A549 (cell line): ENCODE results near the gene CAMLG. TPM values are rescaled to one million over a fixed set of nuclear protein-coding genes. Genes with fewer than 3 reads are reported as not detected.

Source experiments
- ATAC-seq, 2 experiments: fragments of 200-7000 bp in 1 of 2; fragments of >200 bp in 1 of 2; cut with Nextera tagmentation in 1 of 2; cut with Tn5 transposase in 1 of 2; 3 replicates each; pipeline versions ENCODE4 v1.8.0 to v1.9.1; 2018 to 2020; ENCODE audit warnings: mild to moderate bottlenecking in 1 of 2, moderate library complexity in 1 of 2
- CTCF ChIA-PET: fragments of 300-600 bp; sonication (Branson Sonifier 250); formaldehyde crosslinking; extraction: SDS; loops from one replicate; lab custom pipeline; 2021; ENCODE audit warnings: antibody characterized with exemption, inconsistent platforms; lab: Yijun Ruan, JAX
- POLR2A ChIA-PET: fragments of 350-600 bp; formaldehyde crosslinking; extraction: SDS; loops from one replicate; lab custom pipeline; 2021; ENCODE audit warnings: antibody characterized with exemption, inconsistent platforms; lab: Yijun Ruan, JAX
- DNase-seq, 2 experiments: peaks; one replicate each; pipeline versions ENCODE4 v3.0.0 to v3.0.0-alpha.2; 2011 to 2016; ENCODE audit warnings: low read depth in 1 of 2, low spot score in 1 of 2
- FAIRE-seq: peaks from 2 replicates; lab custom pipeline; 2011; peaks lifted over from hg19 to GRCh38; lab: Jason Lieb, UNC
- H3K27ac ChIP-seq, 2 experiments: fragments of >200 bp; sonication (Bioruptor Twin); formaldehyde crosslinking; 3 replicates each; pipeline ENCODE4 v1.5.1; 2016 to 2017
- H3K4me1 ChIP-seq: fragments of >200 bp; sonication (Bioruptor Twin); formaldehyde crosslinking; 3 replicates; pipeline ENCODE4 v1.6.1; 2016
- H3K4me2 ChIP-seq: fragments of >200 bp; sonication (Bioruptor Twin); formaldehyde crosslinking; 3 replicates; pipeline ENCODE4 v1.6.1; 2016
- H3K4me3 ChIP-seq: fragments of >200 bp; sonication (Bioruptor Twin); formaldehyde crosslinking; 3 replicates; pipeline ENCODE4 v1.5.1; 2016
- H3K9me3 ChIP-seq: fragments of >200 bp; sonication (Bioruptor Twin); formaldehyde crosslinking; 3 replicates; pipeline ENCODE4 v1.6.1; 2016
- CBX8 ChIP-seq: fragments of 200-600 bp; sonication (generic); IDR thresholded peaks from 2 replicates; pipeline ENCODE4 v1.6.1; 2016
- CHD4 ChIP-seq: fragments of 200-600 bp; sonication (generic); IDR thresholded peaks from 2 replicates; pipeline ENCODE4 v1.6.1; 2016; ENCODE audit warnings: antibody characterized with exemption, mild to moderate bottlenecking, borderline replicate concordance
- EHF ChIP-seq: fragments of 250-450 bp; sonication (Bioruptor Pico); IDR thresholded peaks from 2 replicates; pipeline ENCODE4 v1.5.0; 2020; ENCODE audit warnings: mild to moderate bottlenecking
- EHMT2 ChIP-seq: fragments of 200-600 bp; sonication (generic); IDR thresholded peaks from 2 replicates; pipeline ENCODE4 v1.6.1; 2016; ENCODE audit warnings: antibody characterized with exemption, low read depth, mild to moderate bottlenecking, moderate library complexity
- FOSB ChIP-seq: fragments of 250-450 bp; sonication (Bioruptor Pico); IDR thresholded peaks from 2 replicates; pipeline ENCODE4 v1.5.0; 2020; ENCODE audit warnings: mild to moderate bottlenecking, moderate library complexity
- FOXS1 ChIP-seq: fragments of 250-450 bp; sonication (Bioruptor Pico); IDR thresholded peaks from 2 replicates; pipeline ENCODE4 v1.5.0; 2020; ENCODE audit warnings: mild to moderate bottlenecking, moderate library complexity
- HDAC2 ChIP-seq: fragments of 200-600 bp; sonication (generic); IDR thresholded peaks from 2 replicates; pipeline ENCODE4 v1.6.1; 2016
- HOXA7 ChIP-seq: fragments of 250-450 bp; sonication (Bioruptor Pico); IDR thresholded peaks from 2 replicates; pipeline ENCODE4 v1.5.0; 2020; ENCODE audit warnings: mild to moderate bottlenecking, moderate library complexity
- HOXB13 ChIP-seq: fragments of 250-450 bp; sonication (Bioruptor Pico); IDR thresholded peaks from 2 replicates; pipeline ENCODE4 v1.5.0; 2020; ENCODE audit warnings: low read depth, mild to moderate bottlenecking, moderate library complexity
- MYC ChIP-seq: IDR thresholded peaks from 2 replicates; pipeline ENCODE4 v1.6.1; 2012; ENCODE audit warnings: mild to moderate bottlenecking, inconsistent platforms, low read length, improper control_type of control experiment, borderline replicate concordance
- NPAS2 ChIP-seq: fragments of 250-450 bp; sonication (Bioruptor Pico); IDR thresholded peaks from 2 replicates; pipeline ENCODE4 v1.8.0; 2022; ENCODE audit warnings: mild to moderate bottlenecking, moderate library complexity, borderline replicate concordance
- POLR2A ChIP-seq: IDR thresholded peaks from 2 replicates; pipeline ENCODE4 v1.6.1; 2012; ENCODE audit warnings: mild to moderate bottlenecking, low read length
- POLR2AphosphoS2 ChIP-seq: conservative IDR thresholded peaks from 2 replicates; pipeline ENCODE4 v1.6.1; 2012; ENCODE audit warnings: low read length, improper control_type of control experiment, inconsistent platforms
- RAD21 ChIP-seq, 2 experiments: fragments of >200 bp in 1 of 2; sonication (Bioruptor Twin) in 1 of 2; formaldehyde crosslinking in 1 of 2; IDR thresholded peaks in 1 of 2; conservative IDR thresholded peaks in 1 of 2; 2 replicates in 1 of 2; 3 replicates in 1 of 2; pipeline ENCODE4 v1.6.1; 2012 to 2018; ENCODE audit warnings: inconsistent platforms in 1 of 2
- RNF2 ChIP-seq: fragments of 200-600 bp; sonication (generic); IDR thresholded peaks from 2 replicates; pipeline ENCODE4 v1.6.1; 2016; ENCODE audit warnings: low read depth, mild to moderate bottlenecking, antibody characterized with exemption, moderate library complexity, borderline replicate concordance
- TFCP2L1 ChIP-seq: fragments of 250-450 bp; sonication (Bioruptor Pico); IDR thresholded peaks from 2 replicates; pipeline ENCODE4 v1.5.0; 2021; ENCODE audit warnings: mild to moderate bottlenecking
- TP53 ChIP-seq: fragments of 250-450 bp; sonication (Bioruptor Pico); IDR thresholded peaks from 2 replicates; pipeline ENCODE4 v1.5.0; 2021; ENCODE audit warnings: mild to moderate bottlenecking, moderate library complexity
- WGBS: methylation state at CpG from one replicate; pipeline ENCODE4 v1.1.6; 2017; ENCODE audit errors: missing lambda C conversion rate; 5-methylcytosine and 5-hydroxymethylcytosine counted together
- polyA plus RNA-seq, 4 experiments: library from polyadenylated mRNA; depleted of rRNA in 3 of 4; stranded (reverse); fragments of >200 nt; fragmentation: RNase III in 1 of 4; extraction: RNeasy Plus Mini Kit Qiagen cat#74134 plus additional on column Dnase treatment in 1 of 4; gene quantifications; 2 replicates in 3 of 4; 3 replicates in 1 of 4; pipeline ENCODE4 v1.2.3, GENCODE V29; 2011 to 2017
- TF ChIP-seq, protein P1 (sequence below): fragments of >200 bp; sonication (Bioruptor Twin); formaldehyde crosslinking; IDR thresholded peaks from 3 replicates; pipeline ENCODE4 v1.6.1; 2016
- TF ChIP-seq, protein P2 (sequence below): IDR thresholded peaks from 2 replicates; pipeline ENCODE4 v1.6.1; 2012
- TF ChIP-seq, protein P3 (sequence below): fragments of >200 bp; sonication (Bioruptor Twin); formaldehyde crosslinking; IDR thresholded peaks from 2 replicates; pipeline ENCODE4 v1.6.1; 2016
- TF ChIP-seq, protein P4 (sequence below): fragments of 200-600 bp; sonication (generic); IDR thresholded peaks from 2 replicates; pipeline ENCODE4 v1.6.1; 2016; ENCODE audit warnings: antibody characterized with exemption, mild to moderate bottlenecking, moderate library complexity

Gene CAMLG
- polyA plus RNA-seq, 2 of the 4 experiments (the other 2 are of a cell fraction), result 23.8 to 26.2 TPM

DNA sequence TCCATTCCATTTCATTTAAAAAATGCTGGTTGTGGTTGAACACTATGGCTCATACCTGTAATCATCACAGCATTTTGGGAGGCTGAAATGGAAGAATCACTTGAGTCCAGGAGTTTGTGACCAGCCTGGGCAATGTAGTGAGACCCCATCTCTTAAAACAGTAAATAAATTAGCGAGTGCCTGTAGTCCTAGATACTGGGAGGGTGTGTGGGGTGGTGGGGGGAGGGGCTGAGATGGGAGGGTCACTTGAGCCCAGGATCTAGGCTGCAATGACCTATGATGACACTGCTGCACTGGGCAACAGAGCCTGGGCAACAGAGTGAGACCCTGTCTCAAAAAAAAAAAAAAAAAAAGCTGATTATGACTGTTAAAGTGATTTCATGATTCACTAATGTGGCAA is 49.3 kb downstream of the CAMLG start:
- POLR2A ChIA-PET, result interaction anchor here (0.6 kb wide), 1 partner anchor 50 kb away, joined by 3 read pairs; the partner anchor contains the start of gene CAMLG
- WGBS, result 89% methylated on average over 1 of the region's 1 CpG
- Histone ChIP-seq H3K27ac (no peak overlapping the region), H3K4me2 (no peak overlapping the region), H3K4me1 (no peaks in the 10 kb centered on the region), H3K4me3 (no peak overlapping the region), H3K9me3 (no peaks in the 10 kb centered on the region)
- CTCF ChIA-PET, result interaction anchor here (0.6 to 1.1 kb wide), 4 partner anchors 8 to 120 kb away, joined by 3 to 5 read pairs (median 4); partner anchors contain the start of gene PCBD2
- FAIRE-seq (no peak), ATAC-seq (no peak), DNase-seq (no peak)
- TF ChIP-seq, protein P1, sequence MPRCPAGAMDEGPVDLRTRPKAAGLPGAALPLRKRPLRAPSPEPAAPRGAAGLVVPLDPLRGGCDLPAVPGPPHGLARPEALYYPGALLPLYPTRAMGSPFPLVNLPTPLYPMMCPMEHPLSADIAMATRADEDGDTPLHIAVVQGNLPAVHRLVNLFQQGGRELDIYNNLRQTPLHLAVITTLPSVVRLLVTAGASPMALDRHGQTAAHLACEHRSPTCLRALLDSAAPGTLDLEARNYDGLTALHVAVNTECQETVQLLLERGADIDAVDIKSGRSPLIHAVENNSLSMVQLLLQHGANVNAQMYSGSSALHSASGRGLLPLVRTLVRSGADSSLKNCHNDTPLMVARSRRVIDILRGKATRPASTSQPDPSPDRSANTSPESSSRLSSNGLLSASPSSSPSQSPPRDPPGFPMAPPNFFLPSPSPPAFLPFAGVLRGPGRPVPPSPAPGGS, result no peak
- TF ChIP-seq NPAS2 (CRISPR knock-in tag) (no peak), HOXA7 (CRISPR knock-in tag) (no peak), RNF2 (no peak), MYC (no peak), TFCP2L1 (CRISPR knock-in tag) (no peak), FOXS1 (CRISPR knock-in tag) (no peak), RAD21 (conservative IDR thresholded peaks at IDR 0.05 in 1 of 2, IDR thresholded peaks at IDR 0.05 in 1 of 2) (no peak), EHF (CRISPR knock-in tag) (no peak), HOXB13 (CRISPR knock-in tag) (no peak), TP53 (CRISPR knock-in tag) (no peak), POLR2A (no peak)
- TF ChIP-seq, protein P2, sequence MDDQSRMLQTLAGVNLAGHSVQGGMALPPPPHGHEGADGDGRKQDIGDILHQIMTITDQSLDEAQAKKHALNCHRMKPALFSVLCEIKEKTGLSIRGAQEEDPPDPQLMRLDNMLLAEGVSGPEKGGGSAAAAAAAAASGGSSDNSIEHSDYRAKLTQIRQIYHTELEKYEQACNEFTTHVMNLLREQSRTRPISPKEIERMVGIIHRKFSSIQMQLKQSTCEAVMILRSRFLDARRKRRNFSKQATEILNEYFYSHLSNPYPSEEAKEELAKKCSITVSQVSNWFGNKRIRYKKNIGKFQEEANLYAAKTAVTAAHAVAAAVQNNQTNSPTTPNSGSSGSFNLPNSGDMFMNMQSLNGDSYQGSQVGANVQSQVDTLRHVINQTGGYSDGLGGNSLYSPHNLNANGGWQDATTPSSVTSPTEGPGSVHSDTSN, result no peak

DNA sequence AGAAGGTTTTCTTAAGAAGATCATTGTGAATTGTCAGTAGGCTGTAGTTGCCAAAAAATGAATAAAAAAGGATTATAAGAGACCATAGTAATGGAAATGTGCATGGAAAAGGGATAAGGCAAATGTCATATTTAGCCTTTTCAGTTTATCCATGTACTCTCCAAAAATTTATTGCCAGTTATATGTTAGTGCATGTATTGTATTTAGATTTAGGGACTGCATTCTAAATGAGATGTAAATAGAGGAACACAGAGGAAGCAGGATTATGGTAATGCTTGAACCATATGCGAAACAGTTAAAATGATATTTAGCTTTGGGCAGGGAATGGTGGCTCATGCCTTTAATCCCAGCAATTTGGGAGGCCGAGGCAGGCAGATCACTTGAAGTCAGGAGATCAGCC is 53.2 kb downstream of the CAMLG start:
- CTCF ChIA-PET, result interaction anchor here (0.6 to 1.5 kb wide), 4 partner anchors 22 to 115 kb away, joined by 3 to 8 read pairs (median 6); partner anchors contain the start of gene PCBD2
- Histone ChIP-seq H3K4me3 (no peak overlapping the region), H3K4me2 (no peak overlapping the region), H3K4me1 (no peaks in the 10 kb centered on the region), H3K27ac (no peak overlapping the region), H3K9me3 (no peaks in the 10 kb centered on the region)
- 99% methylated on average over 2 of the region's 2 CpGs for WGBS
- no peak for FAIRE-seq
- TF ChIP-seq HDAC2 (no peak), POLR2A (no peak), CBX8 (no peak), FOSB (CRISPR knock-in tag) (no peak), RNF2 (no peak), POLR2AphosphoS2 (no peak), EHMT2 (no peak), CHD4 (no peak), HOXB13 (CRISPR knock-in tag) (no peak)
- TF ChIP-seq, protein P3, sequence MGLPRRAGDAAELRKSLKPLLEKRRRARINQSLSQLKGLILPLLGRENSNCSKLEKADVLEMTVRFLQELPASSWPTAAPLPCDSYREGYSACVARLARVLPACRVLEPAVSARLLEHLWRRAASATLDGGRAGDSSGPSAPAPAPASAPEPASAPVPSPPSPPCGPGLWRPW, result no peak
- TF ChIP-seq, protein P4, sequence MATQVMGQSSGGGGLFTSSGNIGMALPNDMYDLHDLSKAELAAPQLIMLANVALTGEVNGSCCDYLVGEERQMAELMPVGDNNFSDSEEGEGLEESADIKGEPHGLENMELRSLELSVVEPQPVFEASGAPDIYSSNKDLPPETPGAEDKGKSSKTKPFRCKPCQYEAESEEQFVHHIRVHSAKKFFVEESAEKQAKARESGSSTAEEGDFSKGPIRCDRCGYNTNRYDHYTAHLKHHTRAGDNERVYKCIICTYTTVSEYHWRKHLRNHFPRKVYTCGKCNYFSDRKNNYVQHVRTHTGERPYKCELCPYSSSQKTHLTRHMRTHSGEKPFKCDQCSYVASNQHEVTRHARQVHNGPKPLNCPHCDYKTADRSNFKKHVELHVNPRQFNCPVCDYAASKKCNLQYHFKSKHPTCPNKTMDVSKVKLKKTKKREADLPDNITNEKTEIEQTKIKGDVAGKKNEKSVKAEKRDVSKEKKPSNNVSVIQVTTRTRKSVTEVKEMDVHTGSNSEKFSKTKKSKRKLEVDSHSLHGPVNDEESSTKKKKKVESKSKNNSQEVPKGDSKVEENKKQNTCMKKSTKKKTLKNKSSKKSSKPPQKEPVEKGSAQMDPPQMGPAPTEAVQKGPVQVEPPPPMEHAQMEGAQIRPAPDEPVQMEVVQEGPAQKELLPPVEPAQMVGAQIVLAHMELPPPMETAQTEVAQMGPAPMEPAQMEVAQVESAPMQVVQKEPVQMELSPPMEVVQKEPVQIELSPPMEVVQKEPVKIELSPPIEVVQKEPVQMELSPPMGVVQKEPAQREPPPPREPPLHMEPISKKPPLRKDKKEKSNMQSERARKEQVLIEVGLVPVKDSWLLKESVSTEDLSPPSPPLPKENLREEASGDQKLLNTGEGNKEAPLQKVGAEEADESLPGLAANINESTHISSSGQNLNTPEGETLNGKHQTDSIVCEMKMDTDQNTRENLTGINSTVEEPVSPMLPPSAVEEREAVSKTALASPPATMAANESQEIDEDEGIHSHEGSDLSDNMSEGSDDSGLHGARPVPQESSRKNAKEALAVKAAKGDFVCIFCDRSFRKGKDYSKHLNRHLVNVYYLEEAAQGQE, result no peak
- ATAC-seq, result no peak
- DNase-seq, result no peak
- POLR2A ChIA-PET, result interaction anchor here (0.6 kb wide), 1 partner anchor 54 kb away, joined by 4 read pairs; no protein-coding TSS in a partner anchor
